HG03521 (cell line): Measurements from ENCODE around the gene CES2.

Experiments used
- ATAC-seq: cut with Tn5 transposase; IDR thresholded peaks from one replicate; pipeline ENCODE4 v1.9.1; 2021; ENCODE audit warnings: mild to moderate bottlenecking, moderate library complexity; ENCODE audit not compliant: unreplicated experiment

The CES2 gene

DNA sequence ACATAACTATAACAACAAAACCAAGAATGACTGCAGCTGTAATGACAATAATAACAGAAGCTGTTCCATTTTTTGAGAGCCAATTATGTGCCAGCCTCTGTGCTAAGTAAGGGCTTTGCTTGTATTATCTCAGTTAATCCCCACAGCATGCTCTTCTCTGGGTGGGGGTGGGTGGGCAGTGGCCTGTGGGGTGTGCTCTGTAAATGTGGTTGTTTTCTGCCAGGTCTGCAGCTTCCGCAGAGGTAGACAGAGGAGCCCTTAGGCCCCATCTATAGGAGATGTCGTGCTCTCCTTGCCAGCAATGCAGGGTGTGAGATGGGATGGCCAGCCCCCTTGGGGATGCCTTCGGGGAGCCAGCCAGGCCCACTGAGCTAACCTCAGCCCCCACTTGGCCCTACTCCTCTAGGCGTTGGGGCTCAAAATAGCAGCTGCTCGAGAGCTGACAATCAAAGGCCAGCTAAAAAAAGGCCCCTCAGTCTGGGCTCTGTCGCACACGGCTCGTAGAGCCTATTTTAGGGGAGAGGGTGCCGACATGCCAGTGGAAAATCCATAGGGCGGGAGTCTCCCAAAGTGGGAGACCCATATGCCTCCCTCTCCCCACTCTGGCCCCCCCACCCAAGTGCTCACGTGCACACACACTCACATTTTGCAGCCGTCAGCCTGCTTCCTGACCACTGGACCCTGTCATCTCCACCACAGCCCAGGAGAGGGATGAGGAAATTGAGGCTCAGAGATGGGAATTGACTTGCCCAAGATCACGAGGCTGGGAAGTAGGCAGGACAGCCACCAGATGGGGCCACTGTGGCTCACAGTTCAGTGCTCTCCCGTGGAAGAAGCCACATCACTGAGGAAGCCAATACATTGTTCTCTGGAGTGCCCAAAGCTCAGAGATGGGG, 32.4 kb upstream of the CES2 start:
- no peak for ATAC-seq

- no peak for ATAC-seq
These were observed 31.5 kb upstream of the CES2 start for GRCh38 chr16:66903544-66904427.

DNA sequence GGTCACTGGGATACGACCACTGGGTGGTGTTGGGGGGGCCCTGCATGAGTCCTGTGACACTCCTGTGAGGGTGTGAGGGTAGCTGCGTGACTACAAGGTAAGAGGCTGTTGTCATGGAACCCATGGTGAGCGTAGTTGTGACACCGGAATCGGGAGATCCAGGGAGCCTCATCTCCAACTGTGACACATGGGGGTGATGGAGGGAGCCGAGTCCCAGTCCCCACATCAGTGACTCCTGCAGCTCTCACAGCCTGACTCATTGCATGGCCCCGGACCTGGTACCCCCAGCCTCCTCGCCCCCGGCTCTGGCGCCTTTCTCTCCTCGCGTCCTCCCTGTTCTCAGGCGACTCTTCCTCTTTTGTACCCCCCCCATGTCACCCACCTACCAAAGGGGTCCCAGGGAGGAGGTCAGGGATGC, 30.9 kb upstream of the CES2 start:
- no peak for ATAC-seq

DNA sequence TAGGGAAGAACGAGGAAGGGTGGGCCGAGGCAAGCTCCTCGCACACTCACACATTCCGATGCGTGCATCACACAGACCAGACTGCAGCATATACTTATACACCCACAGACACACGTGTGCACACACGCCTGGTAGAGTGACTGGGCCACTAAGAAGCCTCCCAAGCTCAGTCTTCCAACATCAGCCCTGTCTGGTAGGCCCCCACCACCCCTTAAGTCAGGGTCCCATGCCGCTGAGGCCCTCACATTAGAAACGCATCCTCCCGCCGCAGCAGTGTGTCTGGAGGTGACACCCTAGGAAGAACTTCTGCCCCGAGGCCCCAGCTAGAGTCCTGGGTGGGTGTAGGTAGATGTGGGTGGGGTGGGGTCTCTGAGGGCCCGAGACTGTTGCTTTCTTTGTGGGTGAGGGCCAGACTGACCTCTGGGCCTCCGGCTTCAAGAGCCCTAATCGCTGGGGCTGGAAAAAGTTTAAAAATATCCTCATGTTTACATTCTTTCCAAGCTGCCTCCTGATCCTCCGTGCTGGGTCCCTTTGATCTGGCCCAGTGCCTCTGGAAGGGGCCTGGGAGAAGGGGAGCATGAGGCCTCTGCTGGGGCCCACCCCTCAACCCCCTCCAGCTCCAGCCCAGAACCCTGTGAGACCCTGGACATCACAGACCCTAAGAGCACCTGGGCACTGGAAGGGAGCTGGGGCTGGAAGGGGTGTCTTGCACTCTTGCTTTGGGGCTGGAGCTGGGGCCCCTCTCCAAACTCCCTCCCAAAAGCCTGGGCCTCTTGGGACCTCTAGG, 30.3 kb upstream of the CES2 start:
- ATAC-seq: no peak

DNA sequence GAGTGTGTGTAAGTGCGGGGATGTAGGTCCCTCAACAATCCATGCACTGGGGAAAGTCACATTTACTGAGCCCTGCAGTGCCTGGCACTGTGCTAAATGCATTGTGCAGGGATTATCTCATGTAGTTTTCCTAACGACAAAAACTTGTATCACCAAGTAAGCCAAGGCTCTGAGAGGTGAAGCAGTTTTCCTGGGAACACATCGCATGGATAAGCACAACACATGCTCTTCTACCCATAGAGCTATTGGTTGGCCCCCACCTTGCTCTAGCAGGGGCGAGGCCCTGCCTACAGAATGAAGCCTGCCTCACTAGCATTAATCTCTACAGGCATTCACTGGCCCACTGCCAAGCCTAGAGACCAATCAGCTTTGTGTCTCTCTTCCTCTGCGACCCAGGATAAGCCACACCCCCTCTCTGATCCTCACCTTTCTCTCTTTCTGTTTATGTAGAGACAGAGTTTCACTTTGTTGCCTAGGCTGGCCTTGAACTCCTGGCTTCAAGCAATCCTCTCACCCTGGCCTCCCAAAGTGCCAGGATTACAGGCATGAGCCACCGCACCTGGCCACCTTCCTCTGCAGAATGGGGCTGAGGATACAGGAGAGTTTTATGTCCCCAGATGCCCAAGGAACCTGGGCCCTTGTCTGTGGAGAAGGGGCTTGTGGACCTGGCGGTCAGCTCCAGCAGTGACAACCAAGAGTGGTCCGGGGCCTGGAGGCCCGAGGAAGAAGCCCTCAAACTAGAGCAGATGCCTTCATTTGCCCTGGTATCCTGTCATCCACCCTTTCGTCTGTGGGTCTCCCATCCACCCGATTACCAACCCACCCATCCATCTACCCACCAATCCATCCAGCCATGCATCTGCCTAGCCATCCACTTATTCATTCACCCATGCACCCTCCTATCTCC, 29.4 kb upstream of the CES2 start:
- ATAC-seq: no peak

GRCh38 chr16:66906916-66907836, 28.1 kb upstream of the CES2 start:
- no peak for ATAC-seq

DNA sequence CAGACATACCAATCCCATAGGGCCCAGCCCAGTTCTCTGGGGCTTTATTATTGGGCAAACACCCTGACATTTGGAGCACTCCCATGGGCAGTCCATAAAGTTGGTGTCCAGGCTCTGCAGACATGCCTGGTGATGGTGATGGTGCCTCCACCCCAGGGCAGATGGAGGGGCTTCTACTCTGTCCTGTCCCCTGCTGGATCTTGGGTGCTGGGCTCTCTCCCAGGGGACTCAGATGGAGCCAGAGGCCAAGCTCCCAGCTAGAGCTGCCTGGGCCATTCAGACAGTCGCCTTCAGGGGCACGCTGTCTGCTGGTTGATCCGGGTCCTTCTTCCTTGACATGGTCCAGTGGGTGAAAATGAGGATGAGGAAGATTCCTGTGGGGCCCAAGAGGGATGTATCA, 27.2 kb upstream of the CES2 start:
- no peak for ATAC-seq

DNA sequence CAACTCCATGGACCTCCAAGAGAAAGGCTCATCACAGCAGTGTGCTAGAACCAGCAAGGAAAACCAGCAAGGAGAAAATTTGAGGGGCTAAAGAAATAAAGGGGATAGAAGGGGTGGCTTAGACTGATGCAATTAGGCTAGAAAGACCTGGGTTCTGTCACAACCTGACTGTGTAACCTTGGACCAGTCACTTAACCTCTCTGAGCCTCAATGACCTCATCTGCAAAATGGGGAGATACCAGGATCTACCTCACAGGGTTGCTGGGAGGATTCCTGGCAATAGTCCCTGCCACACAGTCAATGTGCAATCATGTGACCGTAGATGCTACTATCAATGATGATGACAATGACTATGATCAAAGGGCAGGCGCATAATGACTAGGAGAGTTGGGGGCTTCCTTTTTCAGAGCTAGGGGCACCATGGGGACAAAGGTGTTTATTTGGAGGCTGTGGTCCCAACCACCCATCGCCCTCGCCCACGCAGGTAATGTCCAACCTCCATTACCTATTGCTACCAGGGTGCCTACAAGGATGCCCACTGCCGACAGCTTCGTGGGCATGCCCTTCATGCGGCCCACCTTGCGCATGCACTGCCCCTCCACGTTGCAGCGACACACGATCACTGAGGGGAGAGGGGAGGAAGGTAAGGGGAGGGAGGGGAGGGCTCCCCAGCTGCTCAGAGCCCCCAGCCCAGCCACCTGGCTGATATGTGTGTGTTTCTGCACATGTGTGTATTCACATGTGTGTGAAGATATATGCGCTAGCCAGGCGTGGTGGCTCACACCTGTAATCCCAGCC, 26.4 kb upstream of the CES2 start:
- no peak for ATAC-seq

- no peak for ATAC-seq
These were observed 25.0 kb upstream of the CES2 start for GRCh38 chr16:66910175-66910940.

GRCh38 chr16:66911112-66911511, 24.2 kb upstream of the CES2 start:
- no peak for ATAC-seq

- no peak for ATAC-seq
These were observed 23.5 kb upstream of the CES2 start for GRCh38 chr16:66911801-66912200.

DNA sequence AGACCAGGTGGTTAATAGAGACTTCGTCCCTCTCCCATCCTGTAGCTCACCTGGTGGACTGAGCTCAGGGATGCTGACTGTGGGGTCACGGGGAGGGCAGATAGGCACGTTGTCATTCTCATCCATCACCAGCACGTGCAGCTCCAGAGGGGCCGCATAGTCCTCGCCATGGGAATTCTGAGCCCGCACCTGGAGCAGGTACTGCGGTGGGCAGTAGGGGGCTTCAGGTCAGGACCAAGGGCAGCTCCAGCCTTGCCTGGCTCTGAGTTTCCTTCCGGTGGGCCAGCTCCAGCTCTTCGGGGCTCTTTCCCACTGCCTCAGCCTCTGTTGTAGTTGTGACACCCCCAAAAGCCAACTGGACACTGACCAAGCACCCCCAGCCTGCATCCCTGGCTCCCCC, 22.2 kb upstream of the CES2 start:
- ATAC-seq: no peak

- no peak for ATAC-seq
These were observed 21.6 kb upstream of the CES2 start for GRCh38 chr16:66913711-66914110.

DNA sequence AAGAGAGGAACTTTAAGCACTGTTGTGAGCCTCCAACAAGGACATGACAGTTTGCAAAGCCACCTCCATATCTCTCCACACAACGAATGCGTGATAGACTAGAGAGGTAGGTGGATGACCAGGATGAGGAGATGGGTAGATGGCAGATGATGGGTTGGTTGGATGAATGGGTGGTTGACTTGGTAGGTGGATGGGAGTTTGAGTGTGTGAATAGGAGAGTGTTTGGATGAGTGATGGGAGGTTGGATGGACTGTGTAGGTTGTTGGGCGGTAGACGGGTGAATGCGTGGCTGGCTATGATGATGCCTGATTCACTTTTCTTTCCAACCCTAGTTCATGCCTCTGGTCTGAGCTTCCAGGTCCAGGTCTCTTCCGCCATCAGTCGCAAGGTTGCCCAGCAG, 20.8 kb upstream of the CES2 start:
- ATAC-seq: no peak

DNA sequence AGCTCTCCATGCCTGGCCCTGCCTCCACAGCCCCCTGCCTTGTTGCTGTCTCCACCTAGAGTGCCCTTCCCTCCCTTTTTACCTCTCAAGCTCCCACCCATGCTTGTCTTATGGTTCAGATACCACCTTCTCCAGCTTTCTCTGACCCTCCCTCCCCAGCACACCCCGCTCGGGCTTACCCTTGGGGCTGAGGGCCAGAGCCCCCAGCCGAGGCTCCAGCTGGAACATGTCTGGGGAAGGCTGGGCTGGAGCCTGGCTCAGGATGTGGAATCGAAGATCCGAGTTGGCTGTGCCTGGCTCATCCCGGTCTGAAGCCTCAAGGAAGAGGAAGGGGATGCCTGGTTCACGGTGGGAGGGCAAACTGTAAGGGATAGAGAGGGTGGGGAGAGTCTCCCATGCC, 20.3 kb upstream of the CES2 start:
- ATAC-seq: no peak

DNA sequence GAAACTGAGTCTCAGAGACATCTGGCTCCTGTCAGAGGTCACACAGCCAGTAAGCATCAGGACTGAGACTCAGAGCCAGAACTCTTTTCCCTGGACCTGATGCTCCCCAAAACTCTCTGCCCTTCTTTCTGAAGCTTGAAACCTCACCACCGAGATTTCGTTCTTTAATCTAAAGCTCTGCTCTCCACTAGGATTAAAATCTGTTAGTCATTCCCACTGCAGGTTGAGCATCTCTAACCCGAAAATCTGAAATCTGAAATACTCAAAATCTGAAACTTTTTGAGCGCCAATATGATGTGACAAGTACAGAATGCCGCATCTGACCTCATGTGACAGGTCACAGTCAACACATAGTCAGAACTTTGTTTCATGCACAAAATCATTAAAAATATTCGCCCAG, 18.8 kb upstream of the CES2 start:
- no peak for ATAC-seq

GRCh38 chr16:66917741-66918140, 17.6 kb upstream of the CES2 start:
- ATAC-seq: no peak

DNA sequence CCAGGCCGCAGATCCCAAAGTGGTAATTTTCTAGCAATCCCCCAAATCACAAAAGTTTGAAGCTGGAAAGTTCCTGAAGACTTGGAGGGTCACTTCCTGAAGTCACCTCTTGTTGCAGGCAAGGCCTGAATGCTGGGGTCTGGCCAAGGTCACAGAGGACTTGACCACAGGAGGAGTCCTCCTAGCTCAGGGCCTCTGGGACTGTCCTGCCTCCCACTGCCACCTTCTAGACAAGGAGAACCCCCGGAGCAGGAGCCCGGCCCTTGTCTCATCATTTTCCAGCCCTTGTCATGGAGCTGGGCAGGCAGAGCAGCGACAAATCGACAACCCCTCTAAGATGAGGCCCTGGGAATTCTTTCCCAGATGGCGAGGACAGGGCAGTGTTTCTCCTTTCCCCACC, 17.0 kb upstream of the CES2 start:
- ATAC-seq: no peak
